GM13977 (cell line): ENCODE data around the gene MALRD1.

Experiments used
- DNase-seq: peaks from one replicate; pipeline ENCODE4 v3.0.0; 2012; ENCODE audit warnings: low spot score
- in situ Hi-C: fragments of 300-500 bp; cut with MboI; formaldehyde crosslinking; loops from one replicate; pipeline ENCODE4 v1.12.0; 2022; ENCODE audit warnings: low sequenced_read_pairs, low pct_unique_long_range_greater_than_20kb, mixed read lengths, inconsistent platforms; ENCODE audit not compliant: unreplicated experiment
- TF ChIP-seq, protein P1 (sequence below): IDR thresholded peaks from 2 replicates; pipeline ENCODE4 v1.5.1; 2012; ENCODE audit warnings: mild to moderate bottlenecking, control low read depth; ENCODE audit not compliant: insufficient read depth; ENCODE audit errors: extremely low read depth, missing control alignments

The MALRD1 gene

DNA sequence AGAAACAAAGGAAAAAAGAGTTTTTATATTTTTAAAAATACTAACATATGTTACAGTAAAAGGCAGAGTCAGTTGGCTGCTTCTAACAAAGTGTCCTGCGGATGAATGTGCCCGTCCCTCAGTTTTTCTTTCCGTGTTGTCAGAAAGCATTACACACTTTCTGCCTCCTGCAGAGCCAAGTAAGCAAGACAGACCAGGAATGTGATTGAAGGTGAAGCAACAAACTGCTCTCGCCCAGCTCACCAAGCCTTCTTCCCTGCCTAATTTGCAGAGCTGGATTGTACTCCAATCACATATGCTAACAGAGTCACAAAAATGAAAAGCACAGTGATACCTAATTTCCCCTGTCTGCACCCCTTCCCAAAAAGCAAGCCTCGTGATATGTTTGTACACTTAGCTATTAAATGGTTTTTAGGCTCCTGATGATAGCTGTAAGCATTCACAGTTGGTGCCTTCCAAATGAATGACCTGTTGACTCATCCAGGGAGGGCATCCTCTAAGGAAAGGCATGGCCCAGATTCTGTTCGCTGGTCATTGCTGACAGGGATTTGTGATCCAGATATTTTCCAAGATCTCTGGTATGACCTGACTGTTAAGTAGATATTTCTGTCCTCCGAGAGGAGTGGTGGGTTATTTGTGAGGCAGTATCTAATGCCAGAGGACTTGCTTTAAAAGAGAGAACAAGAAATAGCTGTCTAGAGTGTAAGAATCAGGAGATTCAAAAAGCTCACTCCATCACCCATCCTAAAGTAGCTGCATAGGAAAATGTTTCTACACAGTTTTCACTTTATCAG is 580.4 kb downstream of the MALRD1 start:
- in situ Hi-C loops, result no loop called here
- TF ChIP-seq, protein P1, sequence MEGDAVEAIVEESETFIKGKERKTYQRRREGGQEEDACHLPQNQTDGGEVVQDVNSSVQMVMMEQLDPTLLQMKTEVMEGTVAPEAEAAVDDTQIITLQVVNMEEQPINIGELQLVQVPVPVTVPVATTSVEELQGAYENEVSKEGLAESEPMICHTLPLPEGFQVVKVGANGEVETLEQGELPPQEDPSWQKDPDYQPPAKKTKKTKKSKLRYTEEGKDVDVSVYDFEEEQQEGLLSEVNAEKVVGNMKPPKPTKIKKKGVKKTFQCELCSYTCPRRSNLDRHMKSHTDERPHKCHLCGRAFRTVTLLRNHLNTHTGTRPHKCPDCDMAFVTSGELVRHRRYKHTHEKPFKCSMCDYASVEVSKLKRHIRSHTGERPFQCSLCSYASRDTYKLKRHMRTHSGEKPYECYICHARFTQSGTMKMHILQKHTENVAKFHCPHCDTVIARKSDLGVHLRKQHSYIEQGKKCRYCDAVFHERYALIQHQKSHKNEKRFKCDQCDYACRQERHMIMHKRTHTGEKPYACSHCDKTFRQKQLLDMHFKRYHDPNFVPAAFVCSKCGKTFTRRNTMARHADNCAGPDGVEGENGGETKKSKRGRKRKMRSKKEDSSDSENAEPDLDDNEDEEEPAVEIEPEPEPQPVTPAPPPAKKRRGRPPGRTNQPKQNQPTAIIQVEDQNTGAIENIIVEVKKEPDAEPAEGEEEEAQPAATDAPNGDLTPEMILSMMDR, result no peak
- DNase-seq, result no peak

DNA sequence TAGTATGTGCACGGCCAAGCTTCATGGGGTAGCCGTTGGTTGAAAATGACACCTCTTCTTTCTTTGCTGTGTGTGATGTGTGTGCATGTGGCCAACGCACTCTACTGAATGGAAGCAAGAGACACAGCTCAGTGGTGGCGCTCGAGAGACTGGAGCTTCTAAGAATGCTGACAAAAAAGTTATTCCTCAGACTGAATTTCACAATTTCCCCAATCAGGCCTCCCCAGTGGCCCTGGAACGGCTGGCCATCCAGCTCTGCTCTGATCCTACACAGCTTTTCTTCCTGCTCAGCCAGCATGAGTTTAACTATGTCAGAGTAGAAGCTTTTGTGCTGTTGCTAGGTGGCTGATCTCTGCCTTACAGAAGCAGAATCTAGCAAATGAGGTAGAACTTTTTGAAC is 581.0 kb downstream of the MALRD1 start:
- no peak for DNase-seq
- TF ChIP-seq, protein P1, result no peak
- in situ Hi-C loops, result no loop called here

DNA sequence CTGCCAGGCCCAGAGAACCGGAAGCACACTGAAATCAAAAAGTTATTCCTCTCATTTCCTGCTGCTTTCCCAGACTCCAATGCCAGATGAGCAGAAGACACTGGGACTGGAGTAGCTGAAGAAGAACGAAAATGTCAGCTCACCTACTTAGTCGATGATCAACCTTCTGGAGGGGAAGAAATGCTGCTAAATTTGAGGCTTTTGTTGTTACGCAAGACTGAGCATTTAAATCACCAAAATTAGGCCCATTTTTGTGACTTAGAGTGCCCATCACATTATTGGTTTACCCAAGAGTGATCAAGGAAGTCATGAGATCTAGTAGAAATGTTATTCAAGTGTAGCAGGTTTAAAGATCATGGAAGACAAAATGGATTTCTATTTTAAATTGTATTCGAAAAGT is 585.6 kb downstream of the MALRD1 start:
- no peak for DNase-seq
- TF ChIP-seq, protein P1, result no peak
- in situ Hi-C loops, result no loop called here

DNA sequence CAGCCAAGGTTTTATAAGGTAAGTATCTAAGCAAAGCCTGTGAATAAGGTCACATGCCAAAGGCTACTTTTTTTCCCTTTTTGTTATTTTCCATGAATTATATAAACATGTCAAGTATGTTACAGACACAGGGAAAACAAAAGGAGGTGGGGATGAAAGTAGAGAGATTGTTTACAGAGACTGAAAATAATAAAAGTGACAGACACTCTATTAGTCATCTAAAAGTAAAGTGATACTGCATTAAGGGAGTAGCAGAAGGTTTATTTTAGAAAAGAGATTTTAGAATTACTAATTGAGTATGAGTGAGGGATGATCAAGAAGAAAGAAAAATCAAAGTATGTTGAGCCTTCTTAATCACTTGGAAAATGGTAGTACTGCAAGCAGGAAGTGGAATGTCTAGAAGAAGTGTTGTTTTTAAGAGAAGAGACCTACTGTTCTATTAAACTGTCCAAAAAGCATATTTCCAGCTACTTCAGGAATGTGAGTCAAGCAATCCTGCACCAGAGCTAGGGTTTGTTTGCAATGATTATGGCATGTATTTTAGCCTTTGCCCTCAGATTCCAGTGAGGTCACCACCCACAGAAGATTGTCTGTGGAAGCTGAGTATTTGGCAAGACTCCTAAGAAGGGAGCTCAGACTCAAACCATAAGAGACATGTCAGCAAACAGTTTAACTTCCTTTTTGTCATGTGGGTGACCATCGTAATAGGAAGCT is 589.7 kb downstream of the MALRD1 start:
- TF ChIP-seq, protein P1, result no peak
- no peak for DNase-seq
- in situ Hi-C loops, result no loop called here

DNA sequence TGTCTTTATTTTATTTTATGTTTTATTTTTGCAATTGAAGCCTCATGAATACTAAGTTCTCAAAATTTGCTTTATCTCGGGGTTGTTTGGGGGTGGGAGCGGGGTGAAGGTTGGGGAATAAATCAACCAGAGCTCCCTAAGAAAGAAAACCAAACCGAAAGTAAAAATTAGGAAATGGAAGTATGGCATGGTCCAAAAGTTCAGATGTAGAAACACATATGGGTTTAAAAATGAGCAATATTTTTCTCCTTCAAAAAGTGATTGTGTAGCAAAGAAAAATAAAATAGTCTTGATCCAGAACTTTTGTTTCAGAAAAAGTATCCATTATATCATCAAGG is 590.3 kb downstream of the MALRD1 start:
- in situ Hi-C loops, result no loop called here
- DNase-seq, result no peak
- TF ChIP-seq, protein P1, result no peak

DNA sequence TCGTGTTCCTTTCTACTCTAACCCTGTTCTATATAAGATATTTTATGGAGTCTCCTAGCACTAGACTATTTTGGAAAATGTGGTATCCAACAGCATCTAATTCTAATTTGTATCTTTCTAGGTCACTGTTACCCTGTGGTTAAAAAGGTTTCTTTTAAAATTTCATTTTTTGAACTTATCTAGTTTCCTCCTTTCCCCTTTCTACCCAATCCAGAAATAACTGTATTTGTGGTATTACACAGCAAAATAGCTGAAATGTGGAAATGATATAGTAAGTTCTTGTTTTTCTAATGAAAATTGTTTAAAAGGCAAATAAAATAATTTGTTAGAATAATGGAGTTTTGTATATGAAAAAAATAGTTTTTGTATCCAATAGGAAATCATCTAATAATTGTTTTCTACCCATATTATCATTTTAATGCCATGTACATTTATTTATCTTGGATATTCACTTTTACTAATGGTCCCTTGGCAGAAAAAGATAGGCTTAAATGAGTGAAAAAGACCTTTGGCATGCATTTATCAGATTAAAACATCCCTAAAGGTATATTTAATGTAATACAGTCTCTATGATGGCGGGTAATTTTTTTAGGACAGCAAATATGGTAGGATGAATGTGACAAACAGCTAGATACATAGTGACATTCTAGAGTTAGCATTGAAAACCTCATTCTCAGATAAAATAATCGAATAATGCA is 592.1 kb downstream of the MALRD1 start:
- TF ChIP-seq, protein P1, result no peak
- in situ Hi-C loops, result no loop called here
- no peak for DNase-seq
